DND-41 (cell line): ENCODE measurements around the gene PRKRA.
"Not testable (repeated sequence)": the region's sequence is repeated elsewhere in the genome, so short reads cannot be mapped to it uniquely, and the experiment has no call there.

ENCODE experiments used
- ATAC-seq: fragments of 200-7000 bp; cut with Tn5 transposase; 3 replicates; pipeline ENCODE4 v1.9.1; 2021; ENCODE audit warnings: low read depth; ENCODE audit not compliant: insufficient read depth
- DNase-seq: peaks from one replicate; pipeline ENCODE4 v3.0.0-alpha.2; 2020
- H2AFZ ChIP-seq: 2 replicates; pipeline ENCODE4 v1.6.0; 2012; ENCODE audit warnings: low read depth, low read length
- H3K27ac ChIP-seq: 2 replicates; pipeline ENCODE4 v1.5.1; 2012; ENCODE audit warnings: low read length, inconsistent platforms
- H3K27me3 ChIP-seq: fragments of 200-600 bp; sonication (generic); 2 replicates; pipeline ENCODE4 v1.6.0; 2012; ENCODE audit warnings: low read length, mild to moderate bottlenecking, inconsistent platforms; ENCODE audit not compliant: insufficient read depth, poor library complexity
- H3K36me3 ChIP-seq: 2 replicates; pipeline ENCODE4 v1.5.1; 2012; ENCODE audit warnings: low read length, inconsistent platforms; ENCODE audit not compliant: insufficient read depth
- H3K4me1 ChIP-seq: 2 replicates; pipeline ENCODE4 v1.5.1; 2012; ENCODE audit warnings: mild to moderate bottlenecking, low read length; ENCODE audit not compliant: insufficient read depth
- H3K4me2 ChIP-seq: 2 replicates; pipeline ENCODE4 v1.6.0; 2012; ENCODE audit warnings: mild to moderate bottlenecking, moderate library complexity, low read length, inconsistent platforms; ENCODE audit not compliant: insufficient read depth
- H3K4me3 ChIP-seq, 2 experiments: fragments of 200-600 bp in 1 of 2; shearing (Covaris generic) in 1 of 2; 2 replicates each; pipeline ENCODE4 v1.5.1; 2012 to 2016; ENCODE audit warnings: inconsistent platforms in 2 of 2, low read length in 2 of 2, mild to moderate bottlenecking in 2 of 2, low read depth in 1 of 2, moderate library complexity in 1 of 2
- H3K79me2 ChIP-seq: 2 replicates; pipeline ENCODE4 v1.6.0; 2012; ENCODE audit warnings: low read length, inconsistent platforms; ENCODE audit not compliant: insufficient read depth
- H3K9ac ChIP-seq: 2 replicates; pipeline ENCODE4 v1.6.0; 2012; ENCODE audit warnings: low read depth, mild to moderate bottlenecking, inconsistent platforms, low read length, moderate library complexity
- H3K9me3 ChIP-seq: 2 replicates; pipeline ENCODE4 v1.5.1; 2012; ENCODE audit warnings: low read length, moderate library complexity, mild to moderate bottlenecking, inconsistent platforms; ENCODE audit not compliant: insufficient read depth, severe bottlenecking
- H4K20me1 ChIP-seq: 2 replicates; pipeline ENCODE4 v1.6.0; 2012; ENCODE audit warnings: low read length; ENCODE audit not compliant: insufficient read depth
- CTCF ChIP-seq: IDR thresholded peaks from 2 replicates; pipeline ENCODE4 v1.5.1; 2012; ENCODE audit warnings: borderline replicate concordance, low read length, moderate library complexity, mild to moderate bottlenecking; ENCODE audit not compliant: poor library complexity, severe bottlenecking; ENCODE audit errors: extremely low read depth
- EZH2 ChIP-seq: IDR thresholded peaks from 3 replicates; pipeline ENCODE4 v1.6.1; 2012; ENCODE audit warnings: borderline replicate concordance, low read depth, mild to moderate bottlenecking, moderate library complexity, low read length, inconsistent platforms; ENCODE audit not compliant: severe bottlenecking

PRKRA gene

GRCh38 chr2:178413472-178414265 lies 37.3 kb downstream of the PRKRA start:
- H3K9ac ChIP-seq = peak overlapping the region; percentile 74
- TF ChIP-seq CTCF (no peak), EZH2 (no peak)
- peaks cover 3% of the 10 kb centered on the region for H3K27me3 ChIP-seq
- peaks cover 13% of the 10 kb centered on the region; the same call in 1 of the 2 replicates for H3K36me3 ChIP-seq
- peak overlapping the region; percentile 60 for H3K4me2 ChIP-seq
- DNase-seq (peak; percentile 87), ATAC-seq (peak; percentile 82)
- H3K27ac ChIP-seq = peak overlapping the region; percentile 85
- no peaks in the 10 kb centered on the region for H4K20me1 ChIP-seq
- H3K4me1 ChIP-seq = peaks cover 25% of the 10 kb centered on the region
- H2AFZ ChIP-seq = peak overlapping the region; percentile 78
- peak overlapping the region; percentile 67 to 80 for H3K4me3 ChIP-seq
- H3K9me3 ChIP-seq = no peaks in the 10 kb centered on the region
- H3K79me2 ChIP-seq = peaks cover 32% of the 10 kb centered on the region

- Histone ChIP-seq H3K79me2 (peaks cover 26% of the 10 kb centered on the region), H3K27ac (0 out of 2 replicates have a peak overlapping the region, but pooled peaks have one; percentile 85), H3K4me3 (peak overlapping the region in 1 of 2 experiments; percentile 67; a peak in 3 of 4 replicates), H3K9ac (peak overlapping the region; percentile 74), H3K4me1 (peaks cover 25% of the 10 kb centered on the region), H3K4me2 (peak overlapping the region; percentile 60), H2AFZ (peak overlapping the region; percentile 78)
- not testable (repeated sequence) for ATAC-seq, H3K36me3 ChIP-seq, H3K9me3 ChIP-seq, H4K20me1 ChIP-seq, H3K27me3 ChIP-seq, DNase-seq
These were observed 38.5 kb downstream of the PRKRA start for GRCh38 chr2:178412453-178412852.

- H3K9me3 ChIP-seq = no peaks in the 10 kb centered on the region
- peaks cover 3% of the 10 kb centered on the region for H3K27me3 ChIP-seq
- no peak overlapping the region for H3K4me3 ChIP-seq
- H3K9ac ChIP-seq = no peak overlapping the region
- H4K20me1 ChIP-seq = no peaks in the 10 kb centered on the region
- peaks cover 24% of the 10 kb centered on the region for H3K79me2 ChIP-seq
- no peak overlapping the region for H2AFZ ChIP-seq
- H3K36me3 ChIP-seq = 0 out of 2 replicates have a peak, but pooled peaks cover 10% of the 10 kb centered on the region
- DNase-seq (no peak), ATAC-seq (no peak)
- no peak overlapping the region for H3K4me2 ChIP-seq
- peaks cover 25% of the 10 kb centered on the region for H3K4me1 ChIP-seq
- no peak for TF ChIP-seq EZH2
- TF ChIP-seq CTCF = no peak
- H3K27ac ChIP-seq = no peak overlapping the region
These were observed 38.9 kb downstream of the PRKRA start for GRCh38 chr2:178412047-178412446.

GRCh38 chr2:178409261-178409660 lies 41.7 kb downstream of the PRKRA start:
- Histone ChIP-seq H3K4me3 (no peak overlapping the region), H3K4me1 (peaks cover 7% of the 10 kb centered on the region), H3K27ac (no peak overlapping the region), H3K27me3 (peaks cover 3% of the 10 kb centered on the region), H3K9ac (no peak overlapping the region), H3K79me2 (peaks cover 4% of the 10 kb centered on the region), H3K9me3 (no peaks in the 10 kb centered on the region), H4K20me1 (no peaks in the 10 kb centered on the region), H3K36me3 (no peaks in the 10 kb centered on the region), H2AFZ (no peak overlapping the region), H3K4me2 (no peak overlapping the region)
- no peak for ATAC-seq
- TF ChIP-seq CTCF (no peak), EZH2 (no peak)
- DNase-seq = no peak
